ENCODE measurements around the gene GLIS1. TPM values are rescaled to one million over a fixed set of nuclear protein-coding genes. Genes with fewer than 3 reads are reported as not detected.

GLIS1 gene
- total and polyA plus RNA-seq, 2 of the 8 experiments (the other 6 are each of a cell fraction or from before 2014, with no cell fraction given) = 0.15 to 0.22 TPM

- CTCF ChIA-PET (ENCODE audit: partially characterized antibody) = interaction anchor here (0.6 to 13.2 kb wide), 8 partner anchors 9 to 411 kb away, joined by 3 to 175 read pairs (median 4); no protein-coding TSS in a partner anchor
- DNase-seq (ENCODE audit: low read depth in 1 of 2, low spot score in 2 of 2) (no peak), FAIRE-seq (no peak)
- no peak overlapping the region for H3K56ac ChIP-seq (replicated peaks; ENCODE audit: insufficient read length, low read depth, low read length)
- H2BK15ac ChIP-seq (ENCODE audit: low read length) = no peak overlapping the region
- H2BK120ac ChIP-seq (replicated peaks; ENCODE audit: low read depth, low read length) = no peak overlapping the region
- H3K9me3 ChIP-seq (ENCODE audit: insufficient read depth in 2 of 2, low read depth in 1 of 2, low read length in 1 of 2) = no peaks in the 10 kb centered on the region
- no peaks in the 10 kb centered on the region; a peak in 1 of 7 replicates for H3K27me3 ChIP-seq (replicated peaks in 1 of 4; ENCODE audit: control insufficient read depth in 3 of 4, extremely low read depth in 1 of 4, insufficient read depth in 3 of 4, low read length in 3 of 4)
- no peaks in the 10 kb centered on the region for H3K4me1 ChIP-seq (replicated peaks in 1 of 4; ENCODE audit: control insufficient read depth in 3 of 4, insufficient read depth in 4 of 4, low read length in 3 of 4)
- no peak overlapping the region for H2BK20ac ChIP-seq (ENCODE audit: low read length)
- H2AFZ ChIP-seq (ENCODE audit: low read length) = no peak overlapping the region
- H3K18ac ChIP-seq (ENCODE audit: extremely low read depth, low read length) = no peak overlapping the region
- H2BK5ac ChIP-seq (ENCODE audit: low read depth, low read length) = no peak overlapping the region
- H3K4me3 ChIP-seq (ENCODE audit: extremely low read depth in 1 of 4, insufficient read depth in 2 of 4, low read depth in 3 of 4, low read length in 4 of 4) = no peak overlapping the region
- TF ChIP-seq SRF (IDR thresholded peaks at IDR 0.05; ENCODE audit: low read depth, low read length) (no peak), NANOG (IDR thresholded peaks at IDR 0.05; ENCODE audit: insufficient read depth, low read depth, low read length, poor library complexity, severe bottlenecking) (no peak), TBP (IDR thresholded peaks at IDR 0.05; ENCODE audit: low read depth, low read length) (no peak), CEBPB (IDR thresholded peaks at IDR 0.05; ENCODE audit: low read depth, low read length) (no peak), CBX5 (IDR thresholded peaks at IDR 0.05; ENCODE audit: low read depth, low read length) (no peak), TAF1 (IDR thresholded peaks at IDR 0.05; ENCODE audit: low read depth, low read length) (no peak), POLR2AphosphoS5 (IDR thresholded peaks at IDR 0.05; ENCODE audit: low read depth, low read length) (no peak)
- no peaks in the 10 kb centered on the region for H3K36me3 ChIP-seq (ENCODE audit: control insufficient read depth in 2 of 4, insufficient read depth in 4 of 4, low read length in 3 of 4)
- POLR2A ChIA-PET (ENCODE audit: partially characterized antibody) = no interaction called here
- H3K23ac ChIP-seq (ENCODE audit: insufficient read length) = no peak overlapping the region
- H3K79me1 ChIP-seq (ENCODE audit: low read depth, low read length) = no peaks in the 10 kb centered on the region
- 86% methylated on average over 13 of the region's 13 CpGs; no CpG with 5 or more reads in 1 of the 2 experiments for WGBS, 2 experiments (ENCODE audit: extremely low coverage in 1 of 2, insufficient coverage in 1 of 2, insufficient read length in 1 of 2, insufficient replicate concordance in 2 of 2, low coverage in 1 of 2, low lambda C conversion rate in 2 of 2, missing lambda C conversion rate in 1 of 2)
- H4K8ac ChIP-seq (ENCODE audit: extremely low read depth, insufficient read depth, low read length) = no peak overlapping the region
- no peak overlapping the region for H4K5ac ChIP-seq (ENCODE audit: insufficient read length, low read depth, low read length)
- H2BK12ac ChIP-seq (ENCODE audit: low read depth, low read length) = no peak overlapping the region
- H3K23me2 ChIP-seq (ENCODE audit: low read depth, low read length) = no peaks in the 10 kb centered on the region
- H4K91ac ChIP-seq (replicated peaks; ENCODE audit: insufficient read length, low read length) = no peak overlapping the region
- no peak overlapping the region for H2AK5ac ChIP-seq (ENCODE audit: low read depth, low read length)
- no peak overlapping the region for H3K14ac ChIP-seq (ENCODE audit: insufficient read length)
- no peak overlapping the region for H3K4me2 ChIP-seq (ENCODE audit: insufficient read depth in 1 of 2, low read depth in 2 of 2, low read length in 2 of 2)
- no peaks in the 10 kb centered on the region for H4K20me1 ChIP-seq (replicated peaks in 1 of 2; ENCODE audit: control insufficient read depth in 1 of 2, insufficient read depth in 2 of 2, low read length in 2 of 2)
- H3K9ac ChIP-seq (replicated peaks in 1 of 4; ENCODE audit: extremely low read depth in 1 of 4, low read depth in 3 of 4, low read length in 3 of 4) = no peak overlapping the region
- no peak overlapping the region for H3K4ac ChIP-seq (replicated peaks; ENCODE audit: insufficient read length, low read depth, low read length)
- H3K27ac ChIP-seq (ENCODE audit: low read depth, low read length) = no peak overlapping the region
- H3K79me2 ChIP-seq (ENCODE audit: control insufficient read depth in 1 of 2, insufficient read depth in 2 of 2, low read length in 2 of 2) = no peaks in the 10 kb centered on the region
Measured at GRCh38 chr1:53583021-53583867, 155.7 kb downstream of the GLIS1 start.

Data from H1 (cell line).